Measurements from ENCODE around the gene XPOT.

DNA sequence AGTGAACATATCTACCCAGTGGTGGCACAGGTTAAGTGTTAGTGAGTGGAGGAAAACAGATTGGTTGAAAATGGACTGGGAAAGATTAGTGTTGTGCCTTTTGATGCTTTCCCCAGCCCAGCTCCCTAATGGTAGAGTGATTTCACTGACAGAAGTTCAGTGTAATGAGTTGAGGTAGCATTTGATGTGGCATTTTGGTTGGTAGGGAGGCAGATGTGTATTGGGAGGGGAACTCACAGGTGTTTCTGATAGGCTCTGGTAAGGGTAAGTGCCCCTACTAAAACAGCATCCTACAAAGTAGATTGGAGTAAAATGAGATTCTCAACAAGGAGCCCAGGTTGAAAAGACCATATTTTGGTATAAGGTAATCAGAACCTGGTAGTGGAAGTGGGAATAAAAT is 51.9 kb downstream of the XPOT start:
- no peak for TF ChIP-seq EZH2 (IDR thresholded peaks at IDR 0.05; ENCODE audit: borderline replicate concordance)
- TF ChIP-seq, protein P1, sequence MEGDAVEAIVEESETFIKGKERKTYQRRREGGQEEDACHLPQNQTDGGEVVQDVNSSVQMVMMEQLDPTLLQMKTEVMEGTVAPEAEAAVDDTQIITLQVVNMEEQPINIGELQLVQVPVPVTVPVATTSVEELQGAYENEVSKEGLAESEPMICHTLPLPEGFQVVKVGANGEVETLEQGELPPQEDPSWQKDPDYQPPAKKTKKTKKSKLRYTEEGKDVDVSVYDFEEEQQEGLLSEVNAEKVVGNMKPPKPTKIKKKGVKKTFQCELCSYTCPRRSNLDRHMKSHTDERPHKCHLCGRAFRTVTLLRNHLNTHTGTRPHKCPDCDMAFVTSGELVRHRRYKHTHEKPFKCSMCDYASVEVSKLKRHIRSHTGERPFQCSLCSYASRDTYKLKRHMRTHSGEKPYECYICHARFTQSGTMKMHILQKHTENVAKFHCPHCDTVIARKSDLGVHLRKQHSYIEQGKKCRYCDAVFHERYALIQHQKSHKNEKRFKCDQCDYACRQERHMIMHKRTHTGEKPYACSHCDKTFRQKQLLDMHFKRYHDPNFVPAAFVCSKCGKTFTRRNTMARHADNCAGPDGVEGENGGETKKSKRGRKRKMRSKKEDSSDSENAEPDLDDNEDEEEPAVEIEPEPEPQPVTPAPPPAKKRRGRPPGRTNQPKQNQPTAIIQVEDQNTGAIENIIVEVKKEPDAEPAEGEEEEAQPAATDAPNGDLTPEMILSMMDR (IDR thresholded peaks at IDR 0.05; ENCODE audit: poor library complexity), result no peak
